ENCODE results near the gene MSANTD1. TPM values are rescaled to one million over a fixed set of nuclear protein-coding genes. Genes with fewer than 3 reads are reported as not detected.

The MSANTD1 gene
- total RNA-seq, 3 donors from 2014 or later (not counting 1 experiment from before 2014, with no cell fraction given) = 0.54 to 2.2 (median 1.8) TPM

- Histone ChIP-seq H3K4me1 (ENCODE audit: control insufficient read depth, insufficient read depth, low read length) (peaks cover 15% of the 10 kb centered on the region), H3K27me3 (ENCODE audit: control insufficient read depth, insufficient read depth, low read length) (peaks cover 3% of the 10 kb centered on the region), H3K27ac (ENCODE audit: low read length) (no peak overlapping the region), H3K4me3 (ENCODE audit: low read length) (no peak overlapping the region), H3K36me3 (ENCODE audit: control insufficient read depth, insufficient read depth, low read length) (no peaks in the 10 kb centered on the region), H3K9me3 (ENCODE audit: control insufficient read depth, insufficient read depth, low read length) (no peaks in the 10 kb centered on the region)
- peaks cover 26 to 33% of the 10 kb centered on the region in 2 donors for H3K4me1 Mint-ChIP-seq
- WGBS (ENCODE audit: insufficient coverage) = 89% methylated on average over 8 of the region's 8 CpGs
- no peak overlapping the region for H3K4me3 Mint-ChIP-seq
- ATAC-seq (no peak), DNase-seq (no peak)
- intact Hi-C loops (cut with micrococcal nuclease) = no loop called here
- no peak for TF ChIP-seq CTCF (IDR thresholded peaks at IDR 0.05)
- H3K27me3 Mint-ChIP-seq (ENCODE audit: low read depth in 2 of 2) = peaks cover 3 to 12% of the 10 kb centered on the region in 2 donors
- H3K36me3 Mint-ChIP-seq = no peaks in the 10 kb centered on the region
- H3K9me3 Mint-ChIP-seq = no peaks in the 10 kb centered on the region
- no peak overlapping the region for H3K27ac Mint-ChIP-seq
Observed at GRCh38 chr4:3296651-3297050, 47.7 kb downstream of the MSANTD1 start.

- no peak overlapping the region for H3K4me3 Mint-ChIP-seq
- TF ChIP-seq CTCF (IDR thresholded peaks at IDR 0.05) = no peak
- intact Hi-C loops (cut with micrococcal nuclease) = no loop called here
- no peaks in the 10 kb centered on the region for H3K36me3 Mint-ChIP-seq
- DNase-seq (no peak), ATAC-seq (no peak)
- H3K27ac Mint-ChIP-seq = no peak overlapping the region
- no peaks in the 10 kb centered on the region for H3K9me3 Mint-ChIP-seq
- H3K36me3 ChIP-seq (ENCODE audit: control insufficient read depth, insufficient read depth, low read length) = no peaks in the 10 kb centered on the region
- peaks cover 29 to 33% of the 10 kb centered on the region in 2 donors for H3K4me1 Mint-ChIP-seq
- peaks cover 0 to 8% of the 10 kb centered on the region in 2 donors for H3K27me3 Mint-ChIP-seq (ENCODE audit: low read depth in 2 of 2)
- peaks cover 17% of the 10 kb centered on the region for H3K4me1 ChIP-seq (ENCODE audit: control insufficient read depth, insufficient read depth, low read length)
- H3K27ac ChIP-seq (ENCODE audit: low read length) = no peak overlapping the region
- 96% methylated on average over 13 of the region's 13 CpGs for WGBS (ENCODE audit: insufficient coverage)
- H3K27me3 ChIP-seq (ENCODE audit: control insufficient read depth, insufficient read depth, low read length) = no peaks in the 10 kb centered on the region
- H3K9me3 ChIP-seq (ENCODE audit: control insufficient read depth, insufficient read depth, low read length) = no peaks in the 10 kb centered on the region
- no peak overlapping the region for H3K4me3 ChIP-seq (ENCODE audit: low read length)
Observed at GRCh38 chr4:3297066-3297859, 48.3 kb downstream of the MSANTD1 start.

GRCh38 chr4:3299122-3299975 is 50.4 kb downstream of the MSANTD1 start:
- H3K4me3 ChIP-seq (ENCODE audit: low read length) = no peak overlapping the region
- WGBS (ENCODE audit: insufficient coverage) = 76% methylated on average over 9 of the region's 9 CpGs
- no peaks in the 10 kb centered on the region for H3K36me3 Mint-ChIP-seq
- DNase-seq (no peak), ATAC-seq (no peak)
- intact Hi-C loops (cut with micrococcal nuclease) = no loop called here
- no peak overlapping the region for H3K27ac ChIP-seq (ENCODE audit: low read length)
- no peaks in the 10 kb centered on the region for H3K36me3 ChIP-seq (ENCODE audit: control insufficient read depth, insufficient read depth, low read length)
- H3K4me1 Mint-ChIP-seq = peaks cover 35 to 39% of the 10 kb centered on the region in 2 donors
- no peak for TF ChIP-seq CTCF (IDR thresholded peaks at IDR 0.05)
- H3K27ac Mint-ChIP-seq = no peak overlapping the region
- no peak overlapping the region for H3K4me3 Mint-ChIP-seq
- H3K27me3 ChIP-seq (ENCODE audit: control insufficient read depth, insufficient read depth, low read length) = peaks cover 3% of the 10 kb centered on the region
- H3K27me3 Mint-ChIP-seq (ENCODE audit: low read depth in 2 of 2) = peaks cover 0 to 8% of the 10 kb centered on the region in 2 donors
- peaks cover 27% of the 10 kb centered on the region for H3K4me1 ChIP-seq (ENCODE audit: control insufficient read depth, insufficient read depth, low read length)
- H3K9me3 Mint-ChIP-seq = no peaks in the 10 kb centered on the region
- no peaks in the 10 kb centered on the region for H3K9me3 ChIP-seq (ENCODE audit: control insufficient read depth, insufficient read depth, low read length)
